IMR-90 (cell line): Measurements from ENCODE around the gene PTPN4. TPM values are rescaled to one million over a fixed set of nuclear protein-coding genes. Genes with fewer than 3 reads are reported as not detected.

Experiments
- ATAC-seq: fragments of 200-7000 bp; cut with Tn5 transposase; 2 replicates; pipeline ENCODE4 v1.9.1; 2020; ENCODE audit warnings: low read depth, mild to moderate bottlenecking, moderate library complexity
- BruUV-seq: library from RNA; stranded (reverse); fragments of 400-500 nt; replicated peaks from 2 replicates; lab custom pipeline; 2021; lab: Mats Ljungman, UMichigan
- CTCF ChIA-PET: fragments of 300-600 bp; formaldehyde crosslinking; extraction: SDS; loops from one replicate; lab custom pipeline; 2021; ENCODE audit warnings: antibody characterized with exemption; lab: Yijun Ruan, JAX
- POLR2A ChIA-PET: fragments of 300-600 bp; sonication (Branson Sonifier 250); formaldehyde crosslinking; loops from one replicate; lab custom pipeline; 2022; ENCODE audit warnings: antibody characterized with exemption; ENCODE audit not compliant: unreplicated experiment; lab: Charles Lee
- DNase-seq: peaks from one replicate; pipeline ENCODE4 v3.0.0; 2013
- H2AFZ ChIP-seq: replicated peaks from 2 replicates; pipeline ENCODE3; 2013; ENCODE audit warnings: low read length, mild to moderate bottlenecking; ENCODE audit not compliant: poor library complexity
- H2AK5ac ChIP-seq: 2 replicates; pipeline ENCODE4 v1.6.1; 2013; ENCODE audit warnings: low read depth, low read length, inconsistent platforms
- H2AK9ac ChIP-seq: replicated peaks from 2 replicates; pipeline ENCODE3; 2013; ENCODE audit warnings: mild to moderate bottlenecking, low read depth, low read length, moderate library complexity; ENCODE audit not compliant: poor library complexity
- H2BK120ac ChIP-seq: 2 replicates; pipeline ENCODE4 v1.6.1; 2013; ENCODE audit warnings: low read depth, low read length, inconsistent platforms
- H2BK15ac ChIP-seq: 3 replicates; pipeline ENCODE4 v1.6.1; 2013; ENCODE audit warnings: low read depth, low read length, inconsistent platforms
- H2BK20ac ChIP-seq: 2 replicates; pipeline ENCODE4 v1.6.1; 2013; ENCODE audit warnings: low read depth, mild to moderate bottlenecking, inconsistent platforms, low read length, moderate library complexity
- H2BK5ac ChIP-seq: 2 replicates; pipeline ENCODE4 v1.6.1; 2013; ENCODE audit warnings: mild to moderate bottlenecking, low read depth, low read length, inconsistent platforms; ENCODE audit not compliant: poor library complexity, severe bottlenecking
- H3K14ac ChIP-seq: replicated peaks from 2 replicates; pipeline ENCODE4 v1.6.1; 2013; ENCODE audit warnings: low read depth, low read length, inconsistent platforms
- H3K18ac ChIP-seq: 2 replicates; pipeline ENCODE4 v1.6.1; 2013; ENCODE audit warnings: low read depth, low read length, control low read depth
- H3K23ac ChIP-seq: 2 replicates; pipeline ENCODE4 v1.6.1; 2013; ENCODE audit warnings: low read depth, low read length, inconsistent platforms
- H3K27ac ChIP-seq: 2 replicates; pipeline ENCODE4 v1.5.1; 2013; ENCODE audit warnings: mild to moderate bottlenecking, control low read depth, low read length; ENCODE audit not compliant: insufficient read depth
- H3K27me3 ChIP-seq: 2 replicates; pipeline ENCODE4 v1.6.1; 2013; ENCODE audit warnings: low read length; ENCODE audit not compliant: control insufficient read depth, insufficient read depth
- H3K36me3 ChIP-seq: 2 replicates; pipeline ENCODE4 v1.6.1; 2013; ENCODE audit warnings: low read length, mixed read lengths; ENCODE audit not compliant: control insufficient read depth, insufficient read depth
- H3K4ac ChIP-seq: 2 replicates; pipeline ENCODE4 v1.6.1; 2013; ENCODE audit warnings: low read depth, low read length, inconsistent platforms
- H3K4me1 ChIP-seq: 2 replicates; pipeline ENCODE4 v1.6.1; 2013; ENCODE audit warnings: low read length, mixed read lengths; ENCODE audit not compliant: control insufficient read depth, insufficient read depth
- H3K4me2 ChIP-seq: 2 replicates; pipeline ENCODE4 v1.6.1; 2013; ENCODE audit warnings: low read depth, mild to moderate bottlenecking, control low read depth, low read length, moderate library complexity
- H3K4me3 ChIP-seq: 2 replicates; pipeline ENCODE4 v1.5.1; 2013; ENCODE audit warnings: low read depth, mild to moderate bottlenecking, control low read depth, low read length, moderate library complexity; ENCODE audit not compliant: insufficient read depth
- H3K56ac ChIP-seq: 2 replicates; pipeline ENCODE4 v1.6.1; 2013; ENCODE audit warnings: low read length, inconsistent platforms; ENCODE audit not compliant: insufficient read depth; ENCODE audit errors: extremely low read depth
- H3K79me1 ChIP-seq, 2 experiments: 2 replicates each; pipeline ENCODE4 v1.6.1; 2013; ENCODE audit warnings: low read length in 2 of 2, inconsistent platforms in 1 of 2, low read depth in 1 of 2
- H3K9ac ChIP-seq: 2 replicates; pipeline ENCODE4 v1.6.1; 2013; ENCODE audit warnings: low read depth, low read length, control low read depth
- H3K9me1 ChIP-seq: 2 replicates; pipeline ENCODE4 v1.6.1; 2013; ENCODE audit warnings: low read length, inconsistent platforms; ENCODE audit not compliant: insufficient read depth
- H3K9me3 ChIP-seq: 2 replicates; pipeline ENCODE4 v1.6.1; 2013; ENCODE audit warnings: low read length; ENCODE audit not compliant: control insufficient read depth, insufficient read depth
- H4K20me1 ChIP-seq: 2 replicates; pipeline ENCODE4 v1.6.1; 2013; ENCODE audit warnings: low read length, inconsistent platforms; ENCODE audit not compliant: insufficient read depth
- H4K5ac ChIP-seq: 2 replicates; pipeline ENCODE4 v1.6.1; 2013; ENCODE audit warnings: mild to moderate bottlenecking, low read depth, low read length, control low read depth
- H4K8ac ChIP-seq, 2 experiments: 2 replicates each; pipeline ENCODE4 v1.6.1; 2013; ENCODE audit warnings: low read depth in 2 of 2, low read length in 2 of 2, control low read depth in 1 of 2, inconsistent platforms in 1 of 2
- H4K91ac ChIP-seq: 2 replicates; pipeline ENCODE4 v1.6.1; 2013; ENCODE audit warnings: low read depth, low read length, inconsistent platforms; ENCODE audit not compliant: insufficient read depth
- BHLHE40 ChIP-seq: fragments of 150-350 bp; IDR thresholded peaks from 2 replicates; pipeline ENCODE4 v1.6.1; 2016; ENCODE audit warnings: mild to moderate bottlenecking, low read depth, low read length
- CEBPB ChIP-seq: IDR thresholded peaks from 2 replicates; pipeline ENCODE4 v1.6.1; 2012; ENCODE audit warnings: low read depth, low read length, improper control_type of control experiment
- CHD1 ChIP-seq: IDR thresholded peaks from 2 replicates; pipeline ENCODE4 v1.6.1; 2012; ENCODE audit warnings: low read depth, low read length, improper control_type of control experiment
- CTCF ChIP-seq: conservative IDR thresholded peaks from 2 replicates; pipeline ENCODE4 v1.5.1; 2012; ENCODE audit warnings: mild to moderate bottlenecking, low read depth, low read length, improper control_type of control experiment
- ELK1 ChIP-seq: fragments of 150-350 bp; IDR thresholded peaks from 2 replicates; pipeline ENCODE4 v1.6.1; 2016; ENCODE audit warnings: low read depth, mild to moderate bottlenecking, low read length, moderate library complexity, borderline replicate concordance
- FOS ChIP-seq: fragments of 150-350 bp; IDR thresholded peaks from 2 replicates; pipeline ENCODE4 v1.6.1; 2016; ENCODE audit warnings: low read depth, low read length
- MAFK ChIP-seq: IDR thresholded peaks from 2 replicates; pipeline ENCODE4 v1.6.1; 2012; ENCODE audit warnings: low read depth, low read length, improper control_type of control experiment
- MAZ ChIP-seq: IDR thresholded peaks from 2 replicates; pipeline ENCODE4 v1.6.1; 2012; ENCODE audit warnings: low read depth, mild to moderate bottlenecking, low read length, improper control_type of control experiment, moderate library complexity, borderline replicate concordance
- MXI1 ChIP-seq: IDR thresholded peaks from 2 replicates; pipeline ENCODE4 v1.6.1; 2012; ENCODE audit warnings: low read depth, mild to moderate bottlenecking, low read length, moderate library complexity, borderline replicate concordance
- NFE2L2 ChIP-seq: fragments of 150-350 bp; IDR thresholded peaks from 2 replicates; pipeline ENCODE4 v1.6.1; 2016; ENCODE audit warnings: low read depth, mild to moderate bottlenecking, low read length
- POLR2A ChIP-seq: IDR thresholded peaks from 2 replicates; pipeline ENCODE4 v1.6.1; 2012; ENCODE audit warnings: mild to moderate bottlenecking, low read depth, low read length
- RAD21 ChIP-seq: IDR thresholded peaks from 2 replicates; pipeline ENCODE4 v1.6.1; 2012; ENCODE audit warnings: low read length, improper control_type of control experiment
- RFX5 ChIP-seq: IDR thresholded peaks from 2 replicates; pipeline ENCODE4 v1.8.0; 2012; ENCODE audit warnings: low read depth, mild to moderate bottlenecking, low read length, moderate library complexity
- SMC3 ChIP-seq: fragments of 150-350 bp; IDR thresholded peaks from 2 replicates; pipeline ENCODE4 v1.6.1; 2016; ENCODE audit warnings: low read depth, mild to moderate bottlenecking, antibody characterized with exemption, low read length, moderate library complexity
- USF2 ChIP-seq: fragments of 150-350 bp; IDR thresholded peaks from 2 replicates; pipeline ENCODE4 v1.6.1; 2017; ENCODE audit warnings: mild to moderate bottlenecking, antibody characterized with exemption, low read length, low read depth
- WGBS, 2 experiments: methylation state at CpG; one replicate each; pipeline versions ENCODE4 v1.1.5 to v1.1.7; 2013; ENCODE audit warnings: missing lambda C conversion rate in 2 of 2; ENCODE audit not compliant: insufficient read length in 1 of 2; ENCODE audit errors: extremely low coverage in 2 of 2; 5-methylcytosine and 5-hydroxymethylcytosine counted together
- dilution Hi-C: fragments of 300-500 bp; cut with HindIII; formaldehyde crosslinking; loops from one replicate; pipeline ENCODE4 v1.14.3; 2018; ENCODE audit warnings: low sequenced_read_pairs; ENCODE audit not compliant: unreplicated experiment
- in situ Hi-C: fragments of 300-500 bp; cut with MboI; formaldehyde crosslinking; loops from 3 replicates; pipeline ENCODE4 v1.14.3; 2019; ENCODE audit warnings: low sequenced_read_pairs, inconsistent platforms, mixed read lengths
- intact Hi-C: fragments of 100-400 bp; cut with micrococcal nuclease; formaldehyde crosslinking; loops from 2 replicates; pipeline ENCODE4 v1.10.0; 2022
- polyA plus RNA-seq, 3 experiments: library from polyadenylated mRNA; depleted of rRNA; stranded (reverse); fragments of >200 nt; gene quantifications; 2 replicates each; pipeline ENCODE4 v1.2.3, GENCODE V29; 2012; ENCODE audit warnings: low replicate concordance in 1 of 3
- total RNA-seq: library from RNA; depleted of rRNA; stranded (reverse); fragments of >200 nt; gene quantifications from 2 replicates; pipeline ENCODE4 v1.2.3, GENCODE V29; 2012

Gene PTPN4
- total and polyA plus RNA-seq, 2 of the 4 experiments (the other 2 are of a cell fraction) = 2.9 to 19.2 TPM

- H3K4ac ChIP-seq = no peak overlapping the region
- H4K8ac ChIP-seq = no peak overlapping the region
- in situ Hi-C loops (loop anchor here (25.0 kb wide), 1 partner anchor 962 kb away; no protein-coding TSS in a partner anchor), intact Hi-C loops (no loop called here), dilution Hi-C loops (no loop called here)
- peaks cover 17% of the 10 kb centered on the region for H3K27me3 ChIP-seq
- no peaks in the 10 kb centered on the region for H3K9me1 ChIP-seq
- DNase-seq (no peak), ATAC-seq (no peak)
- H2BK20ac ChIP-seq = no peak overlapping the region
- H3K27ac ChIP-seq = no peak overlapping the region
- no peak overlapping the region for H2BK15ac ChIP-seq
- H4K5ac ChIP-seq = no peak overlapping the region
- H2BK120ac ChIP-seq = no peak overlapping the region
- H4K91ac ChIP-seq = no peak overlapping the region
- H3K4me1 ChIP-seq = no peaks in the 10 kb centered on the region
- no peak overlapping the region for H2AK9ac ChIP-seq
- no peak overlapping the region for H2AFZ ChIP-seq
- H3K4me3 ChIP-seq = no peak overlapping the region
- CTCF ChIA-PET = interaction anchor here (0.6 to 0.9 kb wide), 2 partner anchors 23 to 1715 kb away, joined by 3 to 5 read pairs; no protein-coding TSS in a partner anchor
- no peak overlapping the region for H3K14ac ChIP-seq
- no TSS peak for BruUV-seq
- H4K20me1 ChIP-seq = no peaks in the 10 kb centered on the region
- H2AK5ac ChIP-seq = no peak overlapping the region
- H3K18ac ChIP-seq = no peak overlapping the region
- no peak overlapping the region for H3K9ac ChIP-seq
- peaks cover 4% of the 10 kb centered on the region for H3K9me3 ChIP-seq
- H3K36me3 ChIP-seq = no peaks in the 10 kb centered on the region
- no peak overlapping the region for H3K23ac ChIP-seq
- no peak overlapping the region for H2BK5ac ChIP-seq
- POLR2A ChIA-PET = no interaction called here
- no peak overlapping the region for H3K56ac ChIP-seq
- H3K4me2 ChIP-seq = no peak overlapping the region
- no peaks in the 10 kb centered on the region for H3K79me1 ChIP-seq
- WGBS, 2 experiments = 82% methylated on average over 4 of the region's 10 CpGs; no CpG with 5 or more reads in 1 of the 2 experiments
- TF ChIP-seq MXI1 (no peak), CHD1 (no peak), POLR2A (no peak), USF2 (no peak), FOS (no peak), BHLHE40 (no peak), NFE2L2 (no peak), ELK1 (no peak), RAD21 (no peak), CTCF (no peak), MAZ (no peak), CEBPB (no peak), MAFK (no peak), SMC3 (no peak), RFX5 (no peak)
Measured at GRCh38 chr2:119724656-119725485, 34.9 kb upstream of the PTPN4 start.
